ENCODE data around the gene CNOT10. TPM values are rescaled to one million over a fixed set of nuclear protein-coding genes. Genes with fewer than 3 reads are reported as not detected.

The CNOT10 gene, protein sequence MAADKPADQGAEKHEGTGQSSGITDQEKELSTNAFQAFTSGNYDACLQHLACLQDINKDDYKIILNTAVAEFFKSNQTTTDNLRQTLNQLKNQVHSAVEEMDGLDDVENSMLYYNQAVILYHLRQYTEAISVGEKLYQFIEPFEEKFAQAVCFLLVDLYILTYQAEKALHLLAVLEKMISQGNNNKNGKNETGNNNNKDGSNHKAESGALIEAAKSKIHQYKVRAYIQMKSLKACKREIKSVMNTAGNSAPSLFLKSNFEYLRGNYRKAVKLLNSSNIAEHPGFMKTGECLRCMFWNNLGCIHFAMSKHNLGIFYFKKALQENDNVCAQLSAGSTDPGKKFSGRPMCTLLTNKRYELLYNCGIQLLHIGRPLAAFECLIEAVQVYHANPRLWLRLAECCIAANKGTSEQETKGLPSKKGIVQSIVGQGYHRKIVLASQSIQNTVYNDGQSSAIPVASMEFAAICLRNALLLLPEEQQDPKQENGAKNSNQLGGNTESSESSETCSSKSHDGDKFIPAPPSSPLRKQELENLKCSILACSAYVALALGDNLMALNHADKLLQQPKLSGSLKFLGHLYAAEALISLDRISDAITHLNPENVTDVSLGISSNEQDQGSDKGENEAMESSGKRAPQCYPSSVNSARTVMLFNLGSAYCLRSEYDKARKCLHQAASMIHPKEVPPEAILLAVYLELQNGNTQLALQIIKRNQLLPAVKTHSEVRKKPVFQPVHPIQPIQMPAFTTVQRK
- 7.6 TPM for total RNA-seq

DNA sequence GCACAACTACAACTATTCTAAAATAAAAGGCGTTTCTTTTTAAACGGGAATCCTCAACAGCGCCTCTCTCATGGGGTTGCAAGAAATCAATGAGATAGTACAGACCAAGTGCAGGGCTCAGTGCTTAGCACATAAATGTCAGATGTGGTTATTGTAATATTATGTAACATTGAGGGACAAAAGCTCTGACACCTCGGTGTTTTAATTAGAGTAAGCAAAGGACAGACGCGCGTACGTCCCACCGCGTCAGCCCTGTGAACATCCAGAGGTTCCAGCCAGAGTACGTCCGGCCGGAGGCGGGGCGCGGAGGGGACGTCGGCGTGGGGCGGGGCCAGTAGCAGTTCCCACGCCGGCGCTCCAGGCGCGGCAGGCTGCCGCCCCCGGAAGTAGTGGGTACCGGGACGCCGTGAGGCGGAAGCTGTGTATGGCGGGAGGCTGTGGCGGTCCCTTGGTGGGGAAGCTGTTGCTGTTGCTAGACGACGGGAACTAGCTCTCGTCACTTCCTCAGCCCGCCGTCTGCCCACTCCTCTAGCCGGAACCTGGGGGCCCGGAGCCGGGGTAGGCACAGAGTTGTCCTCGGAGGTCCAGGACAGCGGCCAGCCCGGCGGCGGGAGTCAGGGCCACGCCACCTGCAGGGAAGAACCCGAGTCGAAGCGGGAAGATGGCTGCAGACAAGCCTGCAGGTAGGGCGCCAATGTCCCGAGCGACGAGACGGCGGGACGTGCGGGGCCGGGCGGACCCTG is at the start of gene CNOT10:
Gene CNOT10, plus strand, starts transcription at position 389 of the 743 bp plus-strand sequence. Its CDS starts 273 bp downstream, at position 662.
- Histone ChIP-seq H3K4me3 (peak within 1 kb of the TSS; percentile 75 to 95), H3K27ac (peak within 1 kb of the TSS; percentile 86 to 89), H3K36me3 (no peaks in the 10 kb centered on the region), H3K4me1 (peaks cover 0 to 18% of the 10 kb centered on the region in 2 donors), H3K27me3 (no peaks in the 10 kb centered on the region), H3K9me3 (no peaks in the 10 kb centered on the region)
- TF ChIP-seq CTCF (IDR thresholded peaks at IDR 0.05) = peak in 2 of 3 experiments; percentile 16 to 17
- intact Hi-C loops (cut with DNase I) = loop anchor here (5.0 kb wide), 1 partner anchor 113 kb away; the partner anchor contains the start of gene DYNC1LI1
- DNase-seq (ENCODE audit: low spot score in 2 of 2) = peak; percentile 86 to 97

DNA sequence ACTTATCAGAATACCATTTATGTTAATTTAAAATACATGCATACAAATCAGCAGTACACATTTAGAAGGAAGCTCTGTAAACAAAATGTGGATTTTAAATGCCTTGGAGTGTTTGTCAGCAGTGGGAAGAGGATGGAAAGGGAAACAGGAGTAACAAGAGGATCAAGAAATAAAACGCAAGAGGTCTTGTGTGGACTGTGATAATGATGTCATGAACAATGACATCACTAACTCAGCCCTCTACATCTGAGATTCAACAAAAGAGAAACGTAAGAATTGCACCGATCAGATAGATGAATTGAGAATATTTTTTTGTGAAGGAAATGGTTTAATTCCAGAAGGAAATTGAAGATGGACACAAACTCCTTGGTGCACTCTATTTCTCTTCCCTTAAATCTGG is 44.0 kb upstream of the CNOT10 start:
- H3K4me1 ChIP-seq = no peaks in the 10 kb centered on the region
- H3K4me3 ChIP-seq = no peak overlapping the region
- no peaks in the 10 kb centered on the region for H3K36me3 ChIP-seq
- TF ChIP-seq CTCF (IDR thresholded peaks at IDR 0.05) = no peak
- no peaks in the 10 kb centered on the region for H3K9me3 ChIP-seq
- intact Hi-C loops (cut with DNase I) = no loop called here
- no peak for DNase-seq (ENCODE audit: low spot score in 2 of 2)
- H3K27ac ChIP-seq = no peak overlapping the region
- no peaks in the 10 kb centered on the region for H3K27me3 ChIP-seq

DNA sequence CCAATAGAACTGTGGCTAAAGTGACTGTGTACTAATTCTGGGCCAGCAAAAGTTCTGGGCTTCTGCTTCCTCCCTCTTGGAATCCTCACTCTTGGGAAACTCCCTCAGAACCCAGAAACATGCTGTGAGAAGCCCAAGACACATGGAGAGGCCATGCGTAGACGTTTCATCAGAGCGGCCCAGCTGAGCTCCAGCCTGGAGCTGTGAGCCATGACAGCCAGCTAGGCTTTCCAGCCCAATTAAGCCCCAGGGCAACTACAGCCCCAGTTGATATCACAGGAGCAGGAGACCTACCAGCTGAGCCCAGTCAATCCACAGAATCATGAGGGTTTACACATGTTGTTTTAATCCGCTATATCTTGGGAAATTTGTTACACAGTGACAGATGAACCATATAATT is 43.6 kb upstream of the CNOT10 start:
- intact Hi-C loops (cut with DNase I) = no loop called here
- no peak for DNase-seq (ENCODE audit: low spot score in 2 of 2)

GRCh38 chr3:32643354-32643753 is 41.6 kb upstream of the CNOT10 start:
- Histone ChIP-seq H3K9me3 (no peaks in the 10 kb centered on the region), H3K4me3 (no peak overlapping the region), H3K36me3 (no peaks in the 10 kb centered on the region), H3K27ac (no peak overlapping the region), H3K27me3 (no peaks in the 10 kb centered on the region), H3K4me1 (no peaks in the 10 kb centered on the region)
- no peak for TF ChIP-seq CTCF (IDR thresholded peaks at IDR 0.05)
- no peak for DNase-seq (ENCODE audit: low spot score in 2 of 2)
- intact Hi-C loops (cut with DNase I) = no loop called here

More for the DNA sequence above, 43.6 kb upstream of the CNOT10 start:
- Histone ChIP-seq H3K27me3 (no peaks in the 10 kb centered on the region), H3K27ac (no peak overlapping the region), H3K4me3 (no peak overlapping the region), H3K36me3 (no peaks in the 10 kb centered on the region), H3K4me1 (no peaks in the 10 kb centered on the region), H3K9me3 (no peaks in the 10 kb centered on the region)
- no peak for TF ChIP-seq CTCF (IDR thresholded peaks at IDR 0.05)

- no peaks in the 10 kb centered on the region for H3K36me3 ChIP-seq
- intact Hi-C loops (cut with DNase I) = no loop called here
- no peaks in the 10 kb centered on the region for H3K27me3 ChIP-seq
- H3K4me1 ChIP-seq = no peaks in the 10 kb centered on the region
- no peak for DNase-seq (ENCODE audit: low spot score in 2 of 2)
- no peaks in the 10 kb centered on the region for H3K9me3 ChIP-seq
- no peak overlapping the region for H3K4me3 ChIP-seq
- no peak for TF ChIP-seq CTCF (IDR thresholded peaks at IDR 0.05)
- no peak overlapping the region for H3K27ac ChIP-seq
Observed at GRCh38 chr3:32643816-32644215, 41.2 kb upstream of the CNOT10 start.
